Activated naive CD4-positive, alpha-beta T cell treated with anti-CD3 and anti-CD28 coated beads for 36 hours (primary cell): ENCODE measurements around the gene AXDND1. TPM values are rescaled to one million over a fixed set of nuclear protein-coding genes. Genes with fewer than 3 reads are reported as not detected.

ENCODE experiments used
- CTCF ChIA-PET: fragments of 350-600 bp; sonication (Branson Sonifier 250); formaldehyde crosslinking; loops from one replicate; lab custom pipeline; 2021; ENCODE audit warnings: antibody characterized with exemption; lab: Charles Lee
- DNase-seq: peaks from one replicate; pipeline ENCODE4 v3.0.0-alpha.2; 2020
- H3K27ac Mint-ChIP-seq: one replicate; pipeline ENCODE4 v1.8.0; 2021; ENCODE audit warnings: mild to moderate bottlenecking, mixed read lengths
- H3K27me3 Mint-ChIP-seq: one replicate; pipeline ENCODE4 v1.8.0; 2021; ENCODE audit warnings: low read depth, mixed read lengths
- H3K36me3 Mint-ChIP-seq: one replicate; pipeline ENCODE4 v1.8.0; 2021; ENCODE audit warnings: low read depth, mixed read lengths
- H3K4me1 Mint-ChIP-seq: one replicate; pipeline ENCODE4 v1.8.0; 2021; ENCODE audit warnings: low read depth, mixed read lengths
- H3K4me3 Mint-ChIP-seq: one replicate; pipeline ENCODE4 v1.8.0; 2021; ENCODE audit warnings: mild to moderate bottlenecking, moderate library complexity, mixed read lengths
- H3K9me3 Mint-ChIP-seq: one replicate; pipeline ENCODE4 v1.8.0; 2021; ENCODE audit warnings: mixed read lengths
- intact Hi-C: fragments of 100-400 bp; cut with micrococcal nuclease; formaldehyde crosslinking; loops from one replicate; pipeline ENCODE4 v1.15.1; 2023
- total RNA-seq, 2 experiments: library from RNA; stranded (reverse); gene quantifications; one replicate each; pipeline ENCODE4 v1.2.3, GENCODE V29; 2021

AXDND1 gene
- total RNA-seq, 2 experiments from 2014 or later, result 0.57 to 0.67 TPM

- Mint-ChIP-seq H3K4me3 (no peak overlapping the region), H3K36me3 (no peaks in the 10 kb centered on the region), H3K9me3 (no peaks in the 10 kb centered on the region), H3K4me1 (no peaks in the 10 kb centered on the region), H3K27me3 (peaks cover 42% of the 10 kb centered on the region), H3K27ac (no peak overlapping the region)
- DNase-seq, result no peak
- intact Hi-C loops, result no loop called here
- CTCF ChIA-PET, result no interaction called here
Measured at GRCh38 chr1:179591253-179591591, 225.5 kb downstream of the AXDND1 start.

- Mint-ChIP-seq H3K9me3 (no peaks in the 10 kb centered on the region), H3K27me3 (peaks cover 44% of the 10 kb centered on the region), H3K27ac (no peak within 1 kb of the TSS), H3K4me1 (no peaks in the 10 kb centered on the region), H3K36me3 (no peaks in the 10 kb centered on the region), H3K4me3 (no peak within 1 kb of the TSS)
- CTCF ChIA-PET, result interaction anchor here (1.2 kb wide), 1 partner anchor 218 kb away, joined by 4 read pairs; no protein-coding TSS in a partner anchor
- no peak for DNase-seq
- intact Hi-C loops, result no loop called here
Measured at GRCh38 chr1:179591592-179592580, 226.1 kb downstream of the AXDND1 start, which contains the start of gene TDRD5. Gene TDRD5 (plus strand): TSS chr1:179591832. CDS start chr1:179592616, 784 bp downstream.

- Mint-ChIP-seq H3K36me3 (no peaks in the 10 kb centered on the region), H3K9me3 (no peaks in the 10 kb centered on the region), H3K27me3 (peaks cover 27% of the 10 kb centered on the region), H3K4me3 (no peak overlapping the region), H3K4me1 (no peaks in the 10 kb centered on the region), H3K27ac (no peak overlapping the region)
- intact Hi-C loops, result loop anchor here (1.0 to 5.0 kb wide), 2 partner anchors 214 to 519 kb away; no protein-coding TSS in a partner anchor
- CTCF ChIA-PET, result interaction anchor here (0.6 to 0.7 kb wide), 2 partner anchors 116 to 165 kb away, joined by 3 to 4 read pairs; no protein-coding TSS in a partner anchor
- no peak for DNase-seq
Measured at GRCh38 chr1:179598631-179599030, 232.9 kb downstream of the AXDND1 start.

GRCh38 chr1:179599623-179600249 lies 234.0 kb downstream of the AXDND1 start:
- Mint-ChIP-seq H3K9me3 (no peaks in the 10 kb centered on the region), H3K36me3 (no peaks in the 10 kb centered on the region), H3K27me3 (peaks cover 24% of the 10 kb centered on the region), H3K4me1 (no peaks in the 10 kb centered on the region), H3K27ac (no peak overlapping the region), H3K4me3 (no peak overlapping the region)
- CTCF ChIA-PET, result interaction anchor here (0.7 to 1.0 kb wide), 2 partner anchors 49 to 117 kb away, joined by 3 read pairs; no protein-coding TSS in a partner anchor
- peak; percentile 37 for DNase-seq
- intact Hi-C loops, result loop anchor here (1.0 to 5.0 kb wide), 2 partner anchors 213 to 520 kb away; no protein-coding TSS in a partner anchor

GRCh38 chr1:179601093-179601492 lies 235.3 kb downstream of the AXDND1 start:
- Mint-ChIP-seq H3K4me1 (no peaks in the 10 kb centered on the region), H3K27me3 (peaks cover 22% of the 10 kb centered on the region), H3K36me3 (no peaks in the 10 kb centered on the region), H3K9me3 (no peaks in the 10 kb centered on the region), H3K4me3 (no peak overlapping the region), H3K27ac (no peak overlapping the region)
- no peak for DNase-seq
- CTCF ChIA-PET, result no interaction called here
- intact Hi-C loops, result no loop called here

Other genes with a start within 250 kb of the AXDND1 start
- 1 to 10 TPM; 8.1 TPM for gene ABL2, start 136.3 kb upstream of the AXDND1 start, total RNA-seq
- gene SOAT1, start 72.2 kb upstream of the AXDND1 start, total RNA-seq, result 10 to 100 TPM; 38.8 to 42.4 TPM
- gene NPHS2, start 210.0 kb downstream of the AXDND1 start, total RNA-seq, result not detected
- not detected for gene TDRD5, start 225.9 kb downstream of the AXDND1 start, total RNA-seq